ENCODE data around the gene GPR15LG.

The GPR15LG gene

DNA sequence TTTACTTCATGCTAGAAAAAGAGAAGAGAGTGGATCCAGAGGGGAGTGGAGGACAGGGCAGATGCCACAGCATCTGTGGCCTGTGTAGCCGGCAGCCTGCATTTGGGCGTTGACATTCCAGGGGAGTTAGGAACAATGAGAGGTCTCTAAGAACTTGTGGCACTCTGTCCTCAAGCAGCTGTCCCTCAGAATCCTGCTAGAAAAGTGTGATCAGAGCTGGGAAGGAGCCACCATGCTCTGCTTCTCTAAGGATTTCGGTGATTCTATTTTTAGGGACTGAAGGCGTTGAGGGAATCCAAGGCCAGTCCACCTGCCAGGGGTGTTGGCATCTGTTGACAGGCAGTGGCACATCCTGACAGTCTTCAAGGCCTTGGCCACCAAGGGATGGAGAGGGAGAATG lies 44.1 kb downstream of the GPR15LG start:
- DNase-seq, result no peak

DNA sequence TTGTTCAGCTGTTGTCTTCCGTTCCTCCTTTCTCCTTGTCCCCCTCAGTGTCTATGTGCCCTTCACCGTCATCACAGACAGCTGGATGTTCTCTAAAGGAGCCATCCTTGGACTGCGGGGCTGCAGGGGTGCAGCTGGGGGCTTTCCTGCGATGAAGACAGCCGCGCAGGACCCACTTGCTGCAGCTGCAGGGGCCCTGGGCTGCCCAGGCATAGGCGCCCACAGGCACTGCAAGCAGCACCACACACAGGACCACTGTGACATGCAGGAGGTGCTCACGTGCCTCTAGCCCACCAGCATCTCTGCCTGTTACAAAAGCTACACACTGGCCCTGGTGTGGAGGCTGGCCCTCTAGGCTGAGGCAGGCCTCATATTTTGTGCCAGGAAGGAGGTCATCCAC lies 48.3 kb downstream of the GPR15LG start:
- DNase-seq, result no peak

DNA sequence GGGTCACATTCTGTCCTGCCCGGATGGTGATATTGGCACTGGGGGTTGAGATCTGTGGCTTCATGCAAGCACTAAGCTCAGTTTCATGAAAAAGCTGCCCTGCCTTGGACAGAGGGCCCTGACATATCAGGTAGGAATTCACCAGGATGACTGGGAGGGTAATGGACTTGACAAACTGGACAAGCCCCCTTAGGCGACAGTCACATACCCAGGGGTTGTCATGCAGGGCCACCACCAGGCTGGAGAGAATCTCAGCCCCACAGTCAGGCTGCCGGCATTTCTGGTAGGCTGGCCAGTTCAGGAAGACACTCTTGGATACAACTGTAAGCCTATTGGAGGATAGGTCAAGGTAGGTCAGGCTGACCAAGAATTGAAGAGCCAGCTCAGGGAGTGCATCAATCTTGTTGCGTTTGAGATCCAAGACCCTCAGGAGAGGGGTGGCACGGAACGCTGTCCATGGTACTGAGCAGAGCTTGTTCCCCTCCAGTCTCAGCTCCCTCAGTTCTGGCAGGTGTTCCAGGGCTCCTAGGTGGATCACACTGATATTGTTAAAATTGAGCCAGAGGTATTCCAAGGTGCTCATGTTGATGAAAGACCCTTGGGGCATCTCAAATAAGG lies 50.9 kb downstream of the GPR15LG start:
- DNase-seq, result no peak

DNA sequence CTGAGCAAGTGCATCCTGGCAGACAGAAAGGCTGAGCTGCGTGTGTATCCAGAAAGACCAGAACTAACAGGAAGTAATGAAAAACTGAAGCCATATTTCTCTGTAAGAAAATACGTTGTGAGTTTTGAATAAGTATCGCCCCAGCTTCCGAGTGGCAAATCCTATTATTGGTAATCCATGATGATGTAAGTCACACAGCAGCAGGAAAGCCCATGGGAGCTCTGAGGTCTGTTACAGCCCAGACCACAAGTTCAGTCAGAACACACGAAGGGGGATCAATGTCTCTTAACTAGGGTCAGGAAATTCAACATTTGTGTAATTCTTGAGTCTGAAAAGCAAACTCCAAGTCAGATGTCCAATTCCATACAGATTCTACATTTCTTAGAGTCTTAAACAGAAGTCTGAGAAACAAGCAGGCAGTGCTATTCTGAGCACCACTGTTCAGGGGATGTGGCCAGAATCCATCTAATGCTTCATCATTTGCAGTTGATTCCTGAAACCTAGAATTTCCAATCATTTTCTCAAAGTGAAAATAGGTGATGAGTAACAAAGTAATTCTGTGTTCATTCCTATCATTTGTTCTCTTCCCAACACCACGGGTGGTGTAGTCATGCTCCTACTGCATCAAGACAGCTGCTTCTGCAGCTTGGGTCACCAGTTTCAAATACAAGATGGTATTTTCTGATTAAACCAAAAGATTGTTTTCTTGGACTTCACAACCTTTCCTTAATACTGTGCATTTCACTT lies 52.0 kb downstream of the GPR15LG start, which contains the start of gene LRIT2:
TSS of gene LRIT2 (minus strand) at position 118 of the 747 bp plus-strand sequence. CDS start at position 94, 24 bp downstream.
- DNase-seq, result no peak

DNA sequence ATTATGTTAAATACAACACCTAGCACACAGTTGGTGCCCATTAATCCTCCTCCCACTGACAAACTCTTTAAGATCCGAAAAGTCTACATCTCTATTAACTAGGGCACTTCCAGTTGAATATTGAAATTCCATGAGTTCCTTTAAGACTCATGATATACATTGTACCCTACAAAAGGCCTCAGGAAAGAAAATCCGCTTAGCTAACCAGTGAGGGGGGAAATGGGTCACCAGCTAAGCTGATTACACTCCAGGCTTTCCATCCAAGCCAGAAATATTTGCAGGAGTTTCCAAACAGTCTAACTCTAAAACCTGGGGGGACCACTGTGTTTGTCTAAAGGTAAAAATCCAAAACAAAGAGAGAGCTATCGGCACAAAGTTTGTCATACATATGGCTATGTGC lies 53.0 kb downstream of the GPR15LG start:
- DNase-seq, result no peak

DNA sequence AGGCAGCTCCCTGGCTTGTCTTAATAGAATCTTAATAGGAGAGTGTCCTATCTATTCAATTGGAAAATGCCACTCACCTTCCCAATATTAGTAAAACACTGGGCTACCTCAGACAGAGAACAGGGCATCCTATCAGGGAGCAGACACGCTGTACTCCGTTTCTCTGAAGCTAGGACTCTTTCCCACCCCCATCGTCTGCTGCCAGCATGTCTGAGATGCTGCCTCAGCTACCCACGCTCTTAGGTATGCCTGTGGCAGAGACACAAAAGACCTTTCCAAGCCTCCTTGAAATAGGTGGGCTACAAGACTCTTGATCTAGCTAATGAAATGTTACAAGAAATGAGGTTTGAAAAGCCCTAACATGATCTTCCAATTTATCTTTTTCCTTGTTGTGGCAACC lies 54.2 kb downstream of the GPR15LG start:
- no peak for DNase-seq

DNA sequence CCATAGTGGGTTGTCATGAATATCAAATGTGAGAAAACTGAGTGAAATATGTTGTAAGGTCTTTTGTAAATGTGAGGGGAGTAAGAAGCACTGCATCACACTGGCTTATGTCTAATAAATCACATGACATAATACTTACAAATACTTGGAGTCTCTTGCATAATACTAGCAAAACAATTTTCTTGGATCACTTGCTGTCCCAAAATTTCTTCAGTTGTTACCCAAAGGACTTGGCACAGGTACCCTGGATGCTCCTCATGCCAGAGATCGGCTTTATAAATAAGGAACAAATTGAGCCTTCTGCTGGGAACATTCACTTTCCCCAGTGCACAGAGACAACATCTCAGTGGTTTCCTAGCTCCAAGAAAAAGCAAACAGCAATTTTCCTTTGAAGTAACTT lies 56.8 kb downstream of the GPR15LG start:
- no peak for DNase-seq

DNA sequence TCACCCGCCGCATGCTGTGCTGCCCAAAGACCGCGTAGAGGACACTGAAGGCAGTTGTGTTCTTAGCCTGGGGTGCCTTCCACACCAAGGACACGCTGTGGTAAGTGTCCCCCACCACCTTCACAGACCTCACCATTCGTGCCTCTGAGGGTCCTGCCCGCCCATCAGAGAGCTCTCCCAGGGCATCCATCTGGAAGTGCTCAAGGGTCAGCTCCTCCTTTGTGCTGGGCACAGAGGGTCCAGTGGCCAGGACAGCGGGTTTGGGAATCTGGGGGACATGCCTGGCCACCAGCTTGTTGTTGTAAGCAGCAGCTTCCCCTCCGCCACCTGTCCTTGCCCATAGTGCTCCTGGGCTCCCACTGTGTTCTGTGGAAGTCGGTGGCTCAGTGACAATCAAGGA lies 58.8 kb downstream of the GPR15LG start:
- DNase-seq, result no peak

DNA sequence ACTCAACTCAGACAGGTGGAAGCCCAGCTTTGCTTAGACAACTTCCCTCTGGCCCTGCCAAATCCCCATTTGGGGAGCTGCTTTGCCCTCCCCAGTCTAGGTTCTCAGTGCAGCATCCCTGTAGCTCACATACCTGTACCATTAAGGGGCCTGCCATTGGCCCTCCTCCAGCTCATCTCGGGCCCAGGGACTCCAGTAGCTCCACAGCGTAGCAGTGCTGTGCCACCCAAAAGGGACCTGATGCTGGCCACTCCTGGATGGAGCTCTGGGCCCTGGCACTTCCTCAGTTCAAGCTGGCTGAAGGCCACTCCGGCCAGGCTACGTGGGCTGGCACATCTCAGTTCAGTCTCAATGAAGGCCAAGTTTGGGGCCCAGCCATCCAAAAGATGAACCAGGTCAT lies 60.3 kb downstream of the GPR15LG start:
- no peak for DNase-seq

DNA sequence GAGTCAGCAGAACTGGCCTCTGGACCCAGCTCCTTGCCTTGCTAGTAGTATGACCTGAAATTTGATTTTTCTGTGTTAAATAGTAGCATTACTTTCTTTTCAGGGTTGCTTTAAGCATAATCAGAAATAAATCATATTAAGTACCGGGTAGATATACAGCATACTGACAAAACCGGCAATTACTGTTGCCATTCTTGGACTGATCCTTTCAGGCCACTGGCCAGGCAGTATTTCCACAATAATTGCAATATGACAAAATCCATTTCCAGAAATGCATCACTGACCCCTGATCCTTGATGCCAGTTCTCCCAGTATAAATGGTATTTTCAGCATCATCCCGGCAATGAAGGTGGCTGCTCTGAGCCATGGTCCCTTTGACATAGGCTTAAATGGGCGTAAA lies 60.9 kb downstream of the GPR15LG start:
- DNase-seq, result no peak
